GM12872 (cell line): ENCODE data around the gene CACNA1C.

Experiments used
- CTCF ChIP-seq: IDR thresholded peaks from 3 replicates; pipeline ENCODE4 v1.5.1; 2011; ENCODE audit warnings: low read depth, mild to moderate bottlenecking, low read length, moderate library complexity; ENCODE audit not compliant: insufficient read depth

The CACNA1C gene

GRCh38 chr12:2679816-2680675 lies 627.3 kb downstream of the CACNA1C start:
- TF ChIP-seq CTCF: no peak

GRCh38 chr12:2680676-2681039 lies 627.9 kb downstream of the CACNA1C start:
- TF ChIP-seq CTCF: no peak

GRCh38 chr12:2681450-2682205 lies 628.8 kb downstream of the CACNA1C start:
- TF ChIP-seq CTCF: no peak

GRCh38 chr12:2682296-2683251 lies 629.8 kb downstream of the CACNA1C start:
- peak; percentile 44 for TF ChIP-seq CTCF

- TF ChIP-seq CTCF: no peak
These were observed 630.7 kb downstream of the CACNA1C start for GRCh38 chr12:2683283-2684025.

- TF ChIP-seq CTCF: no peak
These were observed 633.5 kb downstream of the CACNA1C start for GRCh38 chr12:2686280-2686646.
